Medulla oblongata (tissue), 1 donor: Measurements from ENCODE around the gene UBE3D.
"Not testable (repeated sequence)": the region's sequence is repeated elsewhere in the genome, so short reads cannot be mapped to it uniquely, and the experiment has no call there.

Experiments
- DNase-seq: peaks from one replicate; pipeline ENCODE4 v3.0.0-alpha.2; 2015; ENCODE audit errors: extremely low spot score

The UBE3D gene

DNA sequence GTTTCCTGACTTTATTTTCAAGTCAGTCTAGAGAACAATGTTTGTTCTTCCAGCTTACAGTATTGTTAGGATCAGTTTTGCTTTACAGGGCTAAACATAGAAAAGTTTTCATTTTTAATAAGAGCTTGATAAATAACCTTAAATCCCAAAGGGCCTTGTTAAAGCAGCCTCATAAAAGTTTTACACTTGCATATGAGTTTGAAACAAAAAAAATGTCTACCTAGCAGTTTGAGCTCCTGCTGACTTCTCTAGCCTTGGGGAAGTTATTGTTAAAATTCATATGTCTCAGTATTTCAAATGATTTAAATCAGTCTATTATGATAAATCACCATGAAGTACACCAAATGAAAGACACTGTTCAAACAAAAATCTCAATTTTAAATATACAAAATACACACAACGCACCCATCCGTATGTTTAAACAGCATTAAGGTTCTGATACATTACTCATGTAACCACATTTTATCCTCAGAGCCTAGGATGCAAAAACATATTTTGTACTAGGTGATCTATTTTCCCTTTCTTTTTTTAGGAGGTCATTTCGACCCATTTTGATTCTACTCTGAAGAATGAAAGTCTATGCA, 87.2 kb downstream of the UBE3D start:
- DNase-seq, result no peak

DNA sequence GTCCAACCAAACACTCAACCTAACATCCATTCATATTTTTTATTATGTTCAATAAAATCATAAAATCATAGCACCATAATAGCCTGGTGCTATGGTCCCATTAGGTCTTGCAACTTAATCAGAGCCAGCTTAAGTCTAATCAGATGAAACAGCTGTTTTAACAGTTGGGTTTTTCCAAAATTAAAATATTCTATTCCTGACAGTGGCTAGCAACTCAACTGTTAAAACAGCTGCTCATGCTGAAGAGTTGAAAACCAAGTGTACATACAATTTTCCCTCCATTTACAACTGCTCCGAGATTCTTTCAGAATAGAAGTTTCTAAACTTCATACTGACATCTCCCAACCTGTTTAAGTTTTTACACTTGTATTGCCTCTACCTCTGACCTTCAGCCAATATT, 89.5 kb downstream of the UBE3D start:
- no peak for DNase-seq

DNA sequence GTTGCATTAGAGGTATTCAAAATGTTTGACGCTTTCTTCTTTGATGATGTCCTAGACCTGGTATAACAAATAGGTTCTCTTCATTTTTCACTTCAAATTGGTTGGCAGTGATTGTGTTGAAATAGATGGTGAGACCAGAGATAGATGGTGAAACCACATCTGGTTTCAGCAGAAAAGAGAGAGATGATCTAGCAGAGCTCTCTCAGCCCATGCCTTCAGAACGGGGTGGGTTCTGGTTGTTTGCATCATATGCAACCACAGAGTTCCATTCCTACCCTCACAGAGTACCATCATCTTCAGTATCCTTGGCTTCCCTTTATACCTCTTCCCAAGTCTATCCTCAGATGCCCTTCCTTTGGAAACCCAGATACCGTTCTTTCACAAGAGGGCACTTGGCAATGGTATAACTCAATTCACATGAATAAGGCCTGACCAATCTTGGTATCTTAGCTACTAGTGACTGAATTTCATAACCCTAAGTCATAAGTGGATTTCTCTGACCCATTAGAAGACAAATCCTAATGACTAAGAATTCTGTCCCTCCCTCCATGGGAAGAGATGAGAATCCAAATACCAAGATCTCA, 93.7 kb downstream of the UBE3D start:
- DNase-seq, result no peak

DNA sequence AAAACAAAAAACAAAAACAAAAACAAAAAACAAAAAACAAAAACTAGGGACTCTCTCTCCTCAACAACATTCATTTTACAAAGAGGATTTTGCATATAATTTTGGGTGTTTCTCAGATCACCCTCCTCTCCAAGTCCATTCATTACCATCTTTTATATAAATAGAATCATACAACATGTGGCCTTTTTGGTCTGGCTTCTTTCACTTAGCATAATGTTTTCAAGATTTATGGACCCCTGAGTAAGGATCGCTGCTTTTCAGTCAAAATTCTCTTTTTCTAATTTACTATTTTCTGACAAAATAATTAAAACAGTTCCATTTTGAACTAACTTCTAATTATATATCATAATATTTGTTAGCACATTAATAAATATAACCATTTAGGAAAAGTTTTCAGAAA, 94.8 kb downstream of the UBE3D start:
- no peak for DNase-seq

DNA sequence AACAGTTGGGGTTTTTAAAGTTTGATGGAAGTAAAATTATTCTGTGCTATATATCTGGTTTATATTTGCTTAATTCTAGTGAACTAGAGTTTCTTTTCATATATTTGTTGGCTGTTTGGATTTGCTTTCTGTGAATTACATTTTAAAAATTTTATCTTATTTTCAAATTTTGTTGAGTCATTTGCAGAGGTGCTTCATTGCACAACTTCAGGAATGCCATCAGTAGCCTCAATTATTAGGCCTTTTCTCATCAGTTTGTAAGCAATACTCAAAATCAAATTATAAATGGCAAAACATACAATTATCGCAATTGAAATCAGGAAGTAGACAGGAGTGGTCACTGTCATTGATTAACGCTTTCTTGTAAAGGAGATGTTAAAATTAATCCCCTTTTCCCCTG, 96.9 kb downstream of the UBE3D start:
- no peak for DNase-seq

DNA sequence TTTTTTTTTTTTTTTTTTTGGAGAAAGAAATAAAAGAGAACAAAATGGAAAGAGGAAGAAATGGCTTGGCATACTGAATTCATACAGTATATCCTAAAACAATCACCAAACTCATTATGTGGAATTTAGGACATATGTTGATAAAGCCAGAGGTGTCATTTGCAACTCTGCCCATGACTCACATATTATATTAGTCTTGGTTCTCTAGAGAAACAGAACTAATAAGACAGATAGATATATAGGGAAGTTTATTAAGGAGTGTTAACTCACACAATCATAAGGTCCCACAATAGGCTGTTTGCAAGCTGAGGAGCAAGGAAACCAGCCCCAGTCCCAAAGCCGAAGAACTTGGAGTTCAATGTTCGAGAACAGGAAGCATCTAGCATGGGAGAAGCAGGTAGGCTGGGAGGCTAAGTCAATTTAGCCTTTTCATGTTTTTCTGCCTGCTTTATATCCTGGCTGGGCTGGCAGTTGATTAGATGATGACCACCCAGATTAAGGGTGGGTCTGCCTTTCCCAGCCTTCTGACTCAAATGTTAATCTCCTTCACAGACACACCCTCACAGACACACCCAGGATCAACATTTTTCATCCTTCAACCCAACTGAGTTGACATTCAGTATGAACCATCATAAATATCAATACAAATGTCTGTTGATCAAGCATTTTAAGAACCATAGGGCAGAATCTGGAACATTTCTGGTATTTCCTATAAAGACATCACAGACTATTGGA, 102.3 kb downstream of the UBE3D start:
- DNase-seq, result no peak

DNA sequence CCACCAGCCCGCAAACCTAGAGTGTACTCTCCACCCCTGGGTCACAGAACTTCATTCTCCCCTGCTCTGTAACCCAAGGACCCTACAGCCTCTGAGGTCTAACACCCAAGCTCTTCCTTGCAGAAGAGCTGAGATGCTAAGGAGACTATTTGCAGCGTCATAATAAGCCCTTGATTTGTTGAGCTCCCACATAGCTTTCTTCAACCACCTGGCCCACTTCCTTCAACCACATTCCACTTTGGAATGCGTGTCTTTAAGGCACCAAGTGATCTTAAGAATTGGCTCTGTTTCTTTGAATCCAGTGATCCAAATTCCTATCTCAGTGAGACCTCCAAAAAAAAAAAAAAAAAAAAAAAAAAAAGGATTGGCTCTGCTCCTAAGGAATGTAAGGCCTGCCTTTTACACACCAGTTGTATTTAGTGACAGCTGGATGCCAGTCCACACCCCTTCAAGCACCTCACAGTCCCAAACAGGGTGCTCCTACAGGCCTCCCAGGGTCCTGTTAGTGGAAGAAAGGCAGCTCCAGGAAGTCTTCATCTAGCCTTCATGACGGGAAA, 106.2 kb downstream of the UBE3D start:
- no peak for DNase-seq

DNA sequence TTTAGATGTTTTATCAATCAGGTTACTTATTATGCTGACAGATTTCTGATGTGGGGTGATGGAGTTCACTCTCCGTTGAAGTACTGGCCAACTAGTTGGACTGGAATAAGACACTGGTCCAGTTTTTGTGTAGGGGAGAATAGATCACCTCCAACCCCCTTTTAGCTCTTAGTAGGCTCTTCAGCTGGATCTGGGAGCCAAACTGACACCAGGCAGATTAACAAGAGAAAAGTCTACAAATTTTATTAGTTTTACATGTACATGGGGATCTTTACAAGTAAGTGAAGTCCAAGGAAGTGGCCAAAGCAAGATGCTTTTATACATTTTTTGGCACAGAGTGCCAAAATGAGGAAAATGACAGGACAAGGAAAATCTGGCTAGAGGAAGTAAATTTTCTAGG, 107.1 kb downstream of the UBE3D start:
- no peak for DNase-seq

DNA sequence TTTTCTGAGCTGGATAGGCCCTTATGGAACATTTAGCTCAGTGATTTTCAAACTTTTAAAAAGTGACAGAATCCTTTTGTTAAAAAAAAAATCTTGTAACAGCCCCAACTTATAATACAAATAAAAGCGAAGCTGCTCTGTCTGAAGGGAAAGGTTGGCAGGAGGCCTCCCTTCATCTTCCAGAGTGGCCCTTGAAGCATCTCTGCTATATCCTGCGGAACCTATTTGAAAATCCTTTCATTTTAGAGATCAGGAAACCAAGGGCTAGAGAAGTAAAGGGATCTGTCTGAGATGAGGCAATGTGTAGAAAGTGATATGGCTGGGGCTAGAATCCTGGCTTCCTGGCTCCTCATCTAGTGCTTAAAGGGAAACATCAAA, 107.8 kb downstream of the UBE3D start:
- no peak for DNase-seq

DNA sequence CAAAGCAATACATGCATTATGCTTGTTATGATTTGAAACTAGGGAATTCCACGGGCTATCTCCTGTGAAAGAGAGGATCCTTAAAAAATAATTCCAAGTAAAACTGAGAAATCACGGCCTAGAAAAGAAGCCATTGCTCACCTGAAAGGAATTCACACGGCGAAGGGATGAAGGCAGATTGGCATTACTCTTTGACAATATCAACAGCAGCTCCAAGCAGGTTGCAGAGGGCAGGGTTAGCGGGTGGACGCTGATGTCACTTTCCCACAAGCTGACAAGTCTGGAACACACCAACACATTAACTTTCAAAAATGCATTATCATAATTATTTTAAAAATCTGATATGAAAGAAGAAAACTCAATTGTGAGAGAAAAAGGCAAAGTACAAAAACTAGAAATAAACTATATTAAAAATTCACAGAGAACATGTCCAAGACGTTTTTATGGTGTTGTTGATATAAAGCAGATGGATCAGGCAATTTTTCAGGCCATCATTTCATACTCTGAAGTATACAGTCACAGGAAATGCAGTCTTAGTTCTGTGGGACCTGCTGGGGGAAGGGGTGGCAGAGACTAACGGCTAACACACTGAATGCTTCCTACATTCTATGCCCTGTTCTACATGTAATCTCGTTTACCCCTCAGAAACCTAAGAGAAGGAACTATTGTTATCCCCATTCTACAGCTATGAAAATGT, 108.3 kb downstream of the UBE3D start:
- no peak for DNase-seq

DNA sequence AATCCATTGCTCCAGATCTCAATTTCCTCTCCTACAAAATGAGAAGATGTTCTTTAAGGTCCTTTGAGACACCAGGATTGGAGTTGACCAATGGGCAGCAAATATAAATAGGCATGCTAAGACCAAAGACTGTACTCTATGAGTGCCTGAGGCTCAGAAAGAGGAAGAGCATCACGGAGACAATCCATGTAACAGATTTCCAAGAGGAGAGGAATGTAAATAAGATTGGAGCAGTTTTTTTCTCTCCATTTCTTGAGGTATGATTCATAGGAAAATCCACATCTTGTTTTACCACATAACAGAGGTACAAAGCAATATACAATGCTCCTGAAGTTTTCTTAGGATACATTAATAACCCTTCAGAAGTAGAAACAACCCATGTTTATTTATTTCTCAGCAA, 109.8 kb downstream of the UBE3D start:
- no peak for DNase-seq

DNA sequence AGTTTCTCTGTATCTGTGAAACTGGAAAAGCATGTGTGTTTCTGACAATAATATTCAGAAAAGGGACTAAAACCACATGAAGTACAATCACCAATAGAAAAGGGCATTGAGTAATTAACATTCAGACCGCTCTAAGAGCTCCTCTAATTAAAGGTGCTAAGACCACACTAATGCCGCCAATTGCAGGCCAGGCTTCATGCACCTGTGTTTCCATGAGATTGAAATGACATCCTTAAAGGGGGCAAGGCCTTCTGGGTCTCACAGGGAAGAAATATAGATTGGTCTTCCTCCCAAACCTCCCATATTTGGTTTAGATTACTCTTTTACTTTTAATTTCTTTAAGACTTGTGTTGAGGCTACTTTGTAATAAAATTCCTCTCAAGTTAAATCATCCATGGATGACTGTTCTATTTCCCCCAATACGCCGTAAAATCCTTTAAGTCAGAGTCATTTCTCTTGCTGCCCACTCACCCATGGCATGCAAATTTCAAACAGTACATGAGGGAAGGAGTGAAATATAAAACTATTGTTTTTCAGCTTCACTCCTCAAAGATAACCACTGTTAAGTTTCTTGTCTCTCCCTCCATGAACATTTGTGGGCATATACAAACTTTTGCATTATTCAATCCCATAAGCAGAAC, 110.6 kb downstream of the UBE3D start:
- DNase-seq, result no peak

DNA sequence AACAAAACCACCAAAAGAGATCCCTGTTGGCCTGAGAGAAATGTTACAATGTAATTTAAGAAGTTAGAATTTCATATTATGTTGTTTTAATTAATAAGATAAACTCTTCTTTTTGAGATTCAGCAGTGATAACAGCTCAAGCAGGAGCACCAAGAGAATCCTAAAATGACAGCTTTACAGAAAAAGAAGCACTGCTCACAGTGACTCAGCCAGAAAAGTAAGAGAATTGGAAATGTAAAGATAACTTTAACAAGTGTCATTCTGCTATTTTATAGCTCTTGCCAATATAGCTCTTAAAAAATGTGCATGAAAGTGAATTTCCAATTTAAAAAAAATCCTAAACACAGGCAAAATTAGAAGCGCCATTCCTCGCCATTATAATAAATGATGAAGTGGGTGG, 111.3 kb downstream of the UBE3D start:
- no peak for DNase-seq

DNA sequence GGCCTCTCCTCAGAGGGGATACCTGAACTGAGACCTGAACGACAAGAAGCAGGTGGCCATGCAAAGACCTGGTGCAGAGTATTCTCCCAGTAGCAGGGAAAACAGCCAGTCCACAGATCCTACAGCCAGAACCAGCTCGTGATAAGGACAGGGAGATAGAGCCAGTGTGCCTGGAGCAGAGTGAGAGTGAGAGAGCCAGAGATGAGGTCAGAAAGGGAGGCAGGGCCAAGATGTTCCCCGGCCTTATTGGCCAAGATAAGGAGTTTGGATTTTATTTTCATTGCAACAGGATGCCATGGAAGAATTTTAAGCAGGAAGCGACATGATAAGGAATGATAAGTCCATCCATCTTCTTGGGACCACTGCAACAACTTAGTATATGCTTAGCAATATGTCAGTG, 111.8 kb downstream of the UBE3D start:
- no peak for DNase-seq

DNA sequence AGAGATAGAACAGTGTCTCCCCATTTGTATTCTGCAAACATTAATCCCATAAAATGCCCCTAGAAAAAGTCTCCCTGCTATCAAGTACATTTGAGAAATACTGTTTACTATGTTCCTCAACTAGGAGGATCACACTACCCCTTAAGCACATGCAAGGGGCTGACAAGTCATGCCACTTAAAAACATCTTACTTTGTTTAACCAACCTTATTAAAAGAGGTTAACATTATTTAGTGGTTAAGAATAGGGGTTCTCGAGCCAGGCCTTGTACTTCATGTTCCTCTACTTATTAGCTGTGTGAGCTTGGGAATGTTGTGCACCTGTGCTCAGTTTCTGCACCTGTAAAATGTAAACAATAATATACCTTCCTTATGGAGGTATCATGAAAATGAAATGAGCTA, 113.7 kb downstream of the UBE3D start:
- no peak for DNase-seq

DNA sequence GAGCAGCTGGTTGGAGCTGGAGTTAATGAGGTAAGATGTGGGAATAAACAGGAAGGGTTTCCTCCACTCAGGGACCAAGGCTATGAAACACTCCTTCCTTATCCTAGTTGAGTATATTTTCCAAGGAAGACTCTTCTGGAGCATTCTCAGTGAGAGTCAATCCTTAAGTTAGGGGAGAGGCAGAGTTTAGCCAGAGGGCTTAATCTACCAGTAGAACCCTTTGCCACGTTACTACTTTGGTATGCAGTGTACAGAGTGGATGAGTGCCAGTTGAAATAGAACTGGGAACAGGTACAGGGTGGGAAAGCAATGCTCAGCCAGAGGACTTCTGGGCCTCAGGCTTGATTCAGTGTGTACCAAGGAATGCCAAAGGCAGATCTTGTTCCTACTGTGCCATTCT, 114.3 kb downstream of the UBE3D start:
- DNase-seq, result no peak

DNA sequence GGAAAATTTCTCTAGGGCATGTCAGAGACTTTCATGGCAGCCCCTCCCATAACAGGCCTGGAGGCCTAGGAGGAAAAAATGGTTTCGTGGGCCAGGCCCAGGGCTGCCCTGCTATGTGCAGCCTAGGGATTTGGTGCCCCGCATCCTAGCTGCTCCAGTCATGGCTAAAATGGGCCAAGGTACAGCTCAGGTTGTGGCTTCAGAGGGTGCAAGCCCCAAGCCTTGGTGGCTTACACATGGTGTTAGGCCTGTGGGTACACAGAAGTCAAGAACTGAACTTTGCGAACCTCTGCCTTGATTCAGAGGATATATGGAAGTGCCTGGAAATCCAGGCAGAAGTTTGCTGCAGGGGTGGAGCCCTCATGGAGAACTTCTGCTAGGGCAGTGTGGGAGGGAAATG, 134.7 kb downstream of the UBE3D start:
- not testable (repeated sequence) for DNase-seq

DNA sequence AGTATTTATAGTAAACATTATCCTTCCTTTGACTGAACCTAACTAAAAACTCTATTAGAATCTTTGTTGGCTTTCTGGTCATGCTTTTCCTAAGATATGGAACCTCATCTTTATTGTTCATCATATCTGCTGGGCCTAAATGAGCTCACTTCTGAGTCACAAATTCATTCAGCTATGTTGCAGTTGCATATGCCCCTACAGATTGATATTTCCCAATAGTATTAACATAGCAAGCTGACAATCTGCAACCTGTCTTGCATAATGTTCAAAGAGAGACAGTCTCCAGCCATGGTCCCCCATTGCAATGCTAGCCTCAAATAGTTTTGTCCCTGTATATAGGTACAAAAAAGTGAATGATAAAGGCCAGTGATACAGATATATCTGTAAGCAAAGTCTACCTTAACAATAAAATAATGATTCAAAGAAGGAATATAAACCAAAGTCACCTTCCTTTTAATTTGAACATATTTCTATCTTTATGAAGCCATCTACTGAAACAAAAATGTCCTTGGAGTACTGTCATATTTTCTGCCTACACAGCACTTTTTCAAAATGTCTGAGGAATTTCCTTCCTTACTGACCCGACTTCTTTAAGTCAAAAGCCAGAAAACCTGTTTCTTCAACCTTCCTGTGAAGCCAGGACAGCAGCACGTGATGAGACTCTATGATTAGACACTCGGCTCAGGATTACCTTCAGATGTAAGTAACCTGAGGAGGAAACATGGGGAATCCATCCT, 140.7 kb downstream of the UBE3D start:
- no peak for DNase-seq

DNA sequence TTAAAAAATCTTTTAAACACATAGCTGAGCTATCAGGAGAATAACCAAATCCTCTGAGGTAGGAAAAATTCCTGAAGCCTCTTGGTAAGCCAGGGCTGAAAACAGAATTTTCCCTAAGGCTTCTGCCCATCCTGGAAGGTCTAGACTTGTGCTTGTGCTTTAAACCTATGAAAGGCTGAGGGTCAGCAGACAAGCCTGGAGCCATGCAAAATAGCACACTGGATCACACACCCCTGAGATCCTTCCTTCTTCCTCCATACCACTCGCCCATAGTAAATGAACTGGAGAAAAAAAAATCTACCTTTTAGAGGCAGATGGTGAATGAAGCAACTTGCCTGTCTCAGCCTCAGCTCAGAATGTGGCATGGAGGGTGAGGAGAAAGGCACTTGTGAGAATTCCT, 144.4 kb downstream of the UBE3D start:
- DNase-seq, result no peak

DNA sequence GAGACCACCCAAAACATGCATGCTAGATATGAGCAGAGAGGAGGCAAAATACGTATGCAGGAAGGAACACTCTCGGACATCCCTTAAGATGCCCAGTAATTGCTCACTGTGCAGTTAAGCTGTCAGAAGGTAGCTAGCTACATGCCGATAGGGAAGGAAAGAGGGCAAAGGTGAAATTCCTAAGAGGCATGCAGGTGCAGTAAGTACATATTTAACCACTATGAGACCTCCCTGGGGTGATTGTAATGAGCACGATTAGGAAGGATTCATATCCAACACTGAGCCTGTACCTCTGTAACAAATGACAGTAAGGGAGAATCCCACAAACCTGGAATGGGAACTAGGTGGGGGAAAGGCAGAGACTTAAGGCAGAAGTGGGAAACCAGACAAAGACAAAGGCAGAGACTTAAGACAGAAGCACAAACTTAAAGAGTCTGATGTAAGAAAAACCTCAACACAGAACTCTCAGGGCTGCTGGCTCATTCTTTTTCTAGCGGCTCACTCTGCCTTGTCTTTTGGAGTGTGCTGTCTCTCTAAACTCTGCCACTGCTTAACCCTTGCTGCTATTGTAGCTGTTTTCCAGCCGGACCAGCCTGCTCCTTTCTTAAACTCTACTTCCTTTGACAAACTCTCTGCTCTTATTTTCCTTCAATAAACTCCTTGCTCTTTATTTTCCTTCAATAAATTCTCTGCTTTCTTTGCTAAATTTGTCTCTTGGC, 148.1 kb downstream of the UBE3D start:
- DNase-seq, result peak; percentile 15

DNA sequence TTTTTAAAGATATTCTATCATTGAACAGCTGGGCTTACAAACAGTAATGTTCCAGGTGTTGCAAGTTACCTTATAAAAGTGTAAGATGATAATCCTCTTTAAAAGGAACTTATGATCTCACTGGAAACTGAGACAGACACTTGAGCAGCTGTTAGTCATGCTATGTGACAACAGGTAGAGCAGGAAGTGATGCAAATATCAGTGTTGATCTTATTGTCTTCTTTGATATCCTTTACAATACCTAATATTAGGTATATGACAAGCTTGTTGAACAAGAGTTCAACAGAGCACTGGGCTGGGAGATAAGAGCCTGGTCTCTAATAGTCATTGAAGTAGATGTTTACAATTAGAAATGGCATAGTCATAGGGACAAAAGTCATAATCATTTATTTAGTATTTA, 150.0 kb downstream of the UBE3D start:
- DNase-seq, result no peak
